Kidney (tissue), 14 donors: ENCODE data around the gene HOXB3. TPM values are rescaled to one million over a fixed set of nuclear protein-coding genes. Genes with fewer than 3 reads are reported as not detected.

Experiments used
- DNase-seq, 5 donors: peaks; one replicate each; pipeline ENCODE4 v3.0.0-alpha.2; 2013 to 2020
- FAIRE-seq: peaks from 2 replicates; lab custom pipeline; 2012; peaks lifted over from hg19 to GRCh38; lab: Jason Lieb, UNC
- H3K27ac ChIP-seq, 2 donors: one replicate each; pipeline ENCODE4 v1.7.0; 2013; ENCODE audit warnings: low read depth in 2 of 2, low read length in 2 of 2, inconsistent platforms in 1 of 2
- H3K27me3 ChIP-seq: one replicate; pipeline ENCODE4 v1.7.1; 2013; ENCODE audit warnings: low read length, inconsistent platforms; ENCODE audit not compliant: control insufficient read depth, insufficient read depth
- H3K36me3 ChIP-seq, 3 donors: one replicate each; pipeline versions ENCODE4 v1.7.0 to v1.7.1; 2013; ENCODE audit warnings: low read length in 3 of 3, control low read depth in 1 of 3, inconsistent platforms in 1 of 3; ENCODE audit not compliant: insufficient read depth in 3 of 3, control insufficient read depth in 2 of 3
- H3K4me1 ChIP-seq, 3 donors: one replicate each; pipeline versions ENCODE4 v1.7.0 to v1.7.1; 2013; ENCODE audit warnings: low read length in 3 of 3, inconsistent platforms in 1 of 3, low read depth in 1 of 3; ENCODE audit not compliant: control insufficient read depth in 2 of 3, insufficient read depth in 2 of 3
- H3K4me3 ChIP-seq, 3 donors: one replicate each; pipeline versions ENCODE4 v1.7.0 to v1.8.1; 2013; ENCODE audit warnings: low read length in 3 of 3, control low read depth in 1 of 3, inconsistent platforms in 1 of 3
- H3K9ac ChIP-seq, 3 donors: one replicate each; pipeline versions ENCODE4 v1.7.0 to v1.7.1; 2013; ENCODE audit warnings: low read length in 3 of 3, control low read depth in 1 of 3, inconsistent platforms in 1 of 3
- H3K9me3 ChIP-seq, 3 donors: one replicate each; pipeline versions ENCODE4 v1.7.0 to v1.7.1; 2013; ENCODE audit warnings: low read length in 3 of 3, control low read depth in 1 of 3, inconsistent platforms in 1 of 3; ENCODE audit not compliant: control insufficient read depth in 2 of 3, insufficient read depth in 1 of 3
- intact Hi-C: fragments of 100-400 bp; cut with DNase I; formaldehyde crosslinking; loops from one replicate; pipeline ENCODE4 v1.11.1; 2022
- polyA plus RNA-seq: library from polyadenylated mRNA; stranded (reverse); fragments of 350-450 nt; fragmentation: Illumina TruSeq; extraction: RNeasy Lipid Tissue Mini Kit (QIAGEN cat#74804); gene quantifications from one replicate; pipeline ENCODE4 v1.2.3, GENCODE V29; 2014; ENCODE audit warnings: low read depth, low replicate concordance; ENCODE audit not compliant: insufficient read depth
- total RNA-seq: library from RNA; stranded (reverse); fragmentation: NEBNext Ultra II Directional; extraction: Animal tissue kit (Norgen Biotek cat#: 25700); gene quantifications from one replicate; pipeline ENCODE4 v1.2.1, GENCODE V29; 2021
- TF ChIP-seq, protein P1 (sequence below): IDR thresholded peaks from 3 replicates; pipeline ENCODE4 v1.5.1; 2012; ENCODE audit warnings: mild to moderate bottlenecking, moderate library complexity, borderline replicate concordance; ENCODE audit not compliant: insufficient read depth; ENCODE audit errors: extremely low read depth
- donor health status: control.
- donor health status: control.
- donor health status: control.
- donor health status: control.
- donor health status: control.
- donor health status: DM: yes; HTN: yes; CAD: no.
- donor health status: Normal renal cell carcinoma (clear cell type).

The HOXB3 gene
- total and polyA plus RNA-seq, 2 donors from 2014 or later: 12.1 to 99.0 TPM

DNA sequence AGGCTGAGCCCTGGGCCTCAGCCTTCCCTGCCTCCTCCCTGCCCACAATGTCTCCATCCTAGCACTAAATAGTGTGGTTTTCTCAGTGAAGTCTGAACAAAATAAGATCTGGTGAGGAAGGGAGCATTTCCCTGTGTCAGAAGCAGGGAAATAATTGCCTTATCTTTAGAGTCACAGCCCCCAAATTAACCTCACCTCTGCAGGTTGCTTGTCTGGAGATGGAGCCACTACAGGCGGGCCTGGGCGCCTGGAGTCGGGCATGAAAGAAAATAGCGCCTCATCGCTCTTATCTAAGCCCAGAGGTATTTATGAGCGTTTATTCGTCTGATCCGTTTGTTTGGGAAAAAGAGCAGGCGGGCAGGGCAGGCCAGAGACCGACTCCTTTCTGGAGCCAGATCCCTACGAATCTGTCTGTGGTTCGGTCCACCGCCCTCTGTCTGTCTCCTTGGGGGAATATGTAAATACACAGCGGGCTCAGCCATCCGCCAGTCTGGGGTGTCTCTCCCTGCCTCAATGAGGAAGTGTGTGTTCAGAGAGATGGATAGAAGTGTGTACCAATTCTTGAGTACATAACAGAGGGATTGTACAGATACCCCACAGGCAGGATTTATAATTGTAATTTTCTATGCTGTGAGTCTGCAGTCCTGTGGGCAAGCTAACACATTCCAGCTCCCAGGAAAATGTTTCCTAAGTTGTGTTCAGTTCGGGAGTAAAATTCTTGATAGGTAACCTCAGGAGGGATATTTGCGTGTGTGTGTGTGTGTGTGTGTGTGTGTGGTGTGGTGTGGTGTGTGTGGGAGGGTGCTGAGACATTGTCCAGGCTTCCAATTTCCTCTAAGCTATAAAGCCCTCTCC lies 10.4 kb upstream of the HOXB3 start:
- Histone ChIP-seq H3K27ac (peak overlapping the region; percentile 90 to 94), H3K9ac (peak overlapping the region in 2 of 3 donors; percentile 77 to 79), H3K9me3 (no peaks in the 10 kb centered on the region), H3K27me3 (no peaks in the 10 kb centered on the region), H3K4me3 (peak overlapping the region; percentile 3 to 98 (median 72)), H3K36me3 (peaks cover 0 to 6% (median 0%) of the 10 kb centered on the region in 3 donors), H3K4me1 (peaks cover 0 to 15% (median 9%) of the 10 kb centered on the region in 3 donors)
- TF ChIP-seq, protein P1, sequence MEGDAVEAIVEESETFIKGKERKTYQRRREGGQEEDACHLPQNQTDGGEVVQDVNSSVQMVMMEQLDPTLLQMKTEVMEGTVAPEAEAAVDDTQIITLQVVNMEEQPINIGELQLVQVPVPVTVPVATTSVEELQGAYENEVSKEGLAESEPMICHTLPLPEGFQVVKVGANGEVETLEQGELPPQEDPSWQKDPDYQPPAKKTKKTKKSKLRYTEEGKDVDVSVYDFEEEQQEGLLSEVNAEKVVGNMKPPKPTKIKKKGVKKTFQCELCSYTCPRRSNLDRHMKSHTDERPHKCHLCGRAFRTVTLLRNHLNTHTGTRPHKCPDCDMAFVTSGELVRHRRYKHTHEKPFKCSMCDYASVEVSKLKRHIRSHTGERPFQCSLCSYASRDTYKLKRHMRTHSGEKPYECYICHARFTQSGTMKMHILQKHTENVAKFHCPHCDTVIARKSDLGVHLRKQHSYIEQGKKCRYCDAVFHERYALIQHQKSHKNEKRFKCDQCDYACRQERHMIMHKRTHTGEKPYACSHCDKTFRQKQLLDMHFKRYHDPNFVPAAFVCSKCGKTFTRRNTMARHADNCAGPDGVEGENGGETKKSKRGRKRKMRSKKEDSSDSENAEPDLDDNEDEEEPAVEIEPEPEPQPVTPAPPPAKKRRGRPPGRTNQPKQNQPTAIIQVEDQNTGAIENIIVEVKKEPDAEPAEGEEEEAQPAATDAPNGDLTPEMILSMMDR: no peak
- intact Hi-C loops: no loop called here
- FAIRE-seq (no peak), DNase-seq (peak in 3 of 5 donors; percentile 67 to 75 (median 74))

DNA sequence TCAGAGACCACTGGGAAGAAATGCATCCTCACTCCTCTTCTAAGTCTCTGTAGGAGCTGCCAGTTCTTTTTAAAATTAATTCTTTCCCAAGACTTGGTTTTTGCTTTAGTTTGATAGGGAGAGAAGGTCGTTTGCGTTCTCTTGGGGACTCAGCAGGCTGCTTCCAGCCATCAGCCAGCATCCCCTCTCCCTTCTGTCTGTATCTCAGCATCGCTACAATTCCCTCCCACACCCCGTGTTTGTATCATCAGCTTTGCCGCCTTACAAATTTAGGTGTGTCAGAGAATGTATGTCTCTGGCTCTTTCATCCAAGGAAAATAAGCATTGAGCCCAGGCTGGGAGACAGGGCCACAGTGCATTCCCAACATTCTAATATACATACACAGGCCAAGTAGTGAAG lies 9.3 kb upstream of the HOXB3 start:
- H3K4me3 ChIP-seq: peak overlapping the region in 2 of 3 donors; percentile 65 to 69
- peak overlapping the region in 2 of 3 donors; percentile 65 to 72 for H3K9ac ChIP-seq
- TF ChIP-seq, protein P1: no peak
- peaks cover 0 to 12% (median 0%) of the 10 kb centered on the region in 3 donors for H3K36me3 ChIP-seq
- H3K4me1 ChIP-seq: peaks cover 0 to 12% (median 11%) of the 10 kb centered on the region in 3 donors
- no peaks in the 10 kb centered on the region for H3K27me3 ChIP-seq
- peak overlapping the region; percentile 91 to 94 for H3K27ac ChIP-seq
- intact Hi-C loops: loop anchor here (10.0 kb wide), 1 partner anchor 265 kb away; no protein-coding TSS in a partner anchor
- no peak for FAIRE-seq
- no peaks in the 10 kb centered on the region for H3K9me3 ChIP-seq
- DNase-seq: peak in 1 of 5 donors; percentile 4

DNA sequence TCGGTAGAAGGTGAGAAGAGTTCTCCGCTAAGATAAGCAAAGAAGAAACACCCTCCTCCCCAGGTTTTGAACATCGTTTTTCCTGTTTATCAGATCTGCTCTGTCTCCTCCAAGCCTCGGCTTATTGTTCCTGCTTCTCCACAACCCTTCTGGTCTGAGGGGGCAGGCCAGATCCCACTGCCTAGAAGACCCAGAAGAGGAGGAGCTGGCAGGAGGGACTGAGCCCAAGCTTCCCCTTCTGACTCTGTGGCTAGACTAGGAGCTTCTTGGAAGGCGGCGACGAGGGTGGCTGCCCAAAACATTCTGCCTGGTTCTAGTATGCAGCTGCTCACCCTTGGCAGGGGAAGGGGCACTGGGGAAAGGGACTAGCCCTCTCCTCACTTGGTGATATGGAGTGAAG lies 8.7 kb upstream of the HOXB3 start:
- Histone ChIP-seq H3K9ac (peak overlapping the region; percentile 20 to 72 (median 65)), H3K9me3 (no peaks in the 10 kb centered on the region), H3K4me3 (peak overlapping the region; percentile 65 to 69 (median 67)), H3K4me1 (peaks cover 0 to 12% (median 11%) of the 10 kb centered on the region in 3 donors), H3K36me3 (peaks cover 0 to 12% (median 0%) of the 10 kb centered on the region in 3 donors), H3K27ac (peak overlapping the region; percentile 90 to 91), H3K27me3 (no peaks in the 10 kb centered on the region)
- intact Hi-C loops: loop anchor here (10.0 kb wide), 1 partner anchor 264 kb away; no protein-coding TSS in a partner anchor
- peak in 2 of 5 donors; percentile 59 to 61 for DNase-seq
- TF ChIP-seq, protein P1: no peak
- no peak for FAIRE-seq
